Measurements from ENCODE around the gene HEPHL1.
A peak's percentile ranks its signal among the peaks of the same experiment; 100 is the strongest.

Gene HEPHL1

GRCh38 chr11:94148189-94148588 is 127.0 kb downstream of the HEPHL1 start:
- H3K4me3 ChIP-seq (ENCODE audit: low read length) = no peak overlapping the region
- H2AFZ ChIP-seq (ENCODE audit: low read depth, low read length) = no peak overlapping the region
- TF ChIP-seq EZH2phosphoT487 (IDR thresholded peaks at IDR 0.05; ENCODE audit: low read depth) (no peak), CTCF (IDR thresholded peaks at IDR 0.05; ENCODE audit: low read depth, low read length) (no peak)
- no peaks in the 10 kb centered on the region for H3K27me3 ChIP-seq (ENCODE audit: low read depth, low read length)
- H3K9me3 ChIP-seq (ENCODE audit: insufficient read depth, low read length) = no peaks in the 10 kb centered on the region
- H4K20me1 ChIP-seq (ENCODE audit: insufficient read depth, low read length) = peaks cover 86% of the 10 kb centered on the region
- peaks cover 15% of the 10 kb centered on the region for H3K4me1 ChIP-seq (ENCODE audit: low read length)
- no peaks in the 10 kb centered on the region for H3K36me3 ChIP-seq (replicated peaks; ENCODE audit: low read depth, low read length)
- no peak overlapping the region for H3K27ac ChIP-seq (ENCODE audit: low read length)
- no peak overlapping the region for H3K4me2 ChIP-seq (ENCODE audit: low read length)
- H3K9ac ChIP-seq (ENCODE audit: low read length) = no peak overlapping the region
- peaks cover 91% of the 10 kb centered on the region for H3K79me2 ChIP-seq (ENCODE audit: low read length)

- Histone ChIP-seq H3K4me1 (ENCODE audit: low read length) (peaks cover 15% of the 10 kb centered on the region), H4K20me1 (ENCODE audit: insufficient read depth, low read length) (peaks cover 88% of the 10 kb centered on the region), H3K79me2 (ENCODE audit: low read length) (peaks cover 91% of the 10 kb centered on the region), H3K27me3 (ENCODE audit: low read depth, low read length) (no peaks in the 10 kb centered on the region), H3K4me3 (ENCODE audit: low read length) (no peak overlapping the region), H3K9ac (ENCODE audit: low read length) (no peak overlapping the region), H3K36me3 (replicated peaks; ENCODE audit: low read depth, low read length) (peaks cover 12% of the 10 kb centered on the region), H2AFZ (ENCODE audit: low read depth, low read length) (no peak overlapping the region), H3K9me3 (ENCODE audit: insufficient read depth, low read length) (no peaks in the 10 kb centered on the region), H3K27ac (ENCODE audit: low read length) (no peak overlapping the region), H3K4me2 (ENCODE audit: low read length) (no peak overlapping the region)
- TF ChIP-seq CTCF (IDR thresholded peaks at IDR 0.05; ENCODE audit: low read depth, low read length) = no peak
- no peak for TF ChIP-seq EZH2phosphoT487 (IDR thresholded peaks at IDR 0.05; ENCODE audit: low read depth)
Observed at GRCh38 chr11:94149431-94150017, 128.4 kb downstream of the HEPHL1 start.

- peaks cover 15% of the 10 kb centered on the region for H3K4me1 ChIP-seq (ENCODE audit: low read length)
- peaks cover 86% of the 10 kb centered on the region for H3K79me2 ChIP-seq (ENCODE audit: low read length)
- H3K4me3 ChIP-seq (ENCODE audit: low read length) = no peak overlapping the region
- H3K27me3 ChIP-seq (ENCODE audit: low read depth, low read length) = no peaks in the 10 kb centered on the region
- H3K9me3 ChIP-seq (ENCODE audit: insufficient read depth, low read length) = no peaks in the 10 kb centered on the region
- peaks cover 83% of the 10 kb centered on the region for H4K20me1 ChIP-seq (ENCODE audit: insufficient read depth, low read length)
- H2AFZ ChIP-seq (ENCODE audit: low read depth, low read length) = no peak overlapping the region
- H3K9ac ChIP-seq (ENCODE audit: low read length) = no peak overlapping the region
- no peak overlapping the region for H3K27ac ChIP-seq (ENCODE audit: low read length)
- H3K36me3 ChIP-seq (replicated peaks; ENCODE audit: low read depth, low read length) = peaks cover 12% of the 10 kb centered on the region
- H3K4me2 ChIP-seq (ENCODE audit: low read length) = no peak overlapping the region
- TF ChIP-seq CTCF (IDR thresholded peaks at IDR 0.05; ENCODE audit: low read depth, low read length) (no peak), EZH2phosphoT487 (IDR thresholded peaks at IDR 0.05; ENCODE audit: low read depth) (no peak)
Observed at GRCh38 chr11:94150056-94150455, 128.9 kb downstream of the HEPHL1 start.

- Histone ChIP-seq H3K4me2 (ENCODE audit: low read length) (peak overlapping the region; percentile 25; the same call in 1 of the 2 replicates), H3K36me3 (replicated peaks; ENCODE audit: low read depth, low read length) (peaks cover 12% of the 10 kb centered on the region), H3K79me2 (ENCODE audit: low read length) (peaks cover 80% of the 10 kb centered on the region), H3K27me3 (ENCODE audit: low read depth, low read length) (no peaks in the 10 kb centered on the region), H3K9ac (ENCODE audit: low read length) (no peak overlapping the region), H3K9me3 (ENCODE audit: insufficient read depth, low read length) (no peaks in the 10 kb centered on the region), H3K27ac (ENCODE audit: low read length) (no peak overlapping the region), H2AFZ (ENCODE audit: low read depth, low read length) (no peak overlapping the region), H3K4me3 (ENCODE audit: low read length) (no peak overlapping the region), H4K20me1 (ENCODE audit: insufficient read depth, low read length) (peaks cover 76% of the 10 kb centered on the region), H3K4me1 (ENCODE audit: low read length) (peaks cover 15% of the 10 kb centered on the region)
- TF ChIP-seq EZH2phosphoT487 (IDR thresholded peaks at IDR 0.05; ENCODE audit: low read depth) = no peak
- no peak for TF ChIP-seq CTCF (IDR thresholded peaks at IDR 0.05; ENCODE audit: low read depth, low read length)
Observed at GRCh38 chr11:94150704-94151685, 129.8 kb downstream of the HEPHL1 start.
